Measurements from ENCODE around the gene PTGR2. TPM values are rescaled to one million over a fixed set of nuclear protein-coding genes. Genes with fewer than 3 reads are reported as not detected.

The PTGR2 gene
- total RNA-seq (2022) (14.2 and 16.5 TPM in 2 replicates), Bru-seq, nascent RNA (percentile 79 among the genes with signal in this experiment), BruChase-seq, experiment 1, labeled RNA remaining after a 2-hour chase (percentile 90 among the genes with signal in this experiment), BruChase-seq, experiment 2, labeled RNA remaining after a 6-hour chase (percentile 93 among the genes with signal in this experiment)
- long read RNA-seq, transcript PTGR2-205 (10 exons, 3,851 nt): major isoform, 9 of 29 reads
- long read RNA-seq, transcript PTGR2-201 (10 exons, 2,559 nt): minor isoform, 5 of 29 reads
- long read RNA-seq, partial matches to known transcripts: 1 of 29 reads
- long read RNA-seq, other reads (novel, unspliced or antisense): 12 of 29 reads

- intact Hi-C loops (cut with micrococcal nuclease; ENCODE audit: unreplicated experiment): loop anchor here (1.0 to 2.0 kb wide), 3 partner anchors 13 to 55 kb away; partner anchors contain the start of gene ZNF410
- POLR2A ChIA-PET: interaction anchor here (0.7 to 2.5 kb wide), 12 partner anchors 10 to 221 kb away, joined by 3 to 26 read pairs (median 8); partner anchors contain the start of genes COQ6, FAM161B and ZNF410
- Mint-ChIP-seq H3K27ac (ENCODE audit: unreplicated experiment) (peak within 1 kb of the TSS; percentile 99), H3K36me3 (ENCODE audit: insufficient read depth, unreplicated experiment) (peaks cover 30% of the 10 kb centered on the region), H3K4me1 (ENCODE audit: low read depth, unreplicated experiment) (no peaks in the 10 kb centered on the region), H3K27me3 (ENCODE audit: insufficient read depth, unreplicated experiment) (no peaks in the 10 kb centered on the region), H3K4me3 (ENCODE audit: unreplicated experiment) (peak within 1 kb of the TSS; percentile 94), H3K9me3 (ENCODE audit: unreplicated experiment) (no peaks in the 10 kb centered on the region)
- BruUV-seq (replicated peaks): TSS peak; percentile 86
- CTCF ChIA-PET: interaction anchor here (0.7 to 2.5 kb wide), 9 partner anchors 9 to 123 kb away, joined by 3 to 12 read pairs (median 4); no protein-coding TSS in a partner anchor
- peak in 1 of 2 experiments; percentile 14 for TF ChIP-seq CTCF (IDR thresholded peaks at IDR 0.05; ENCODE audit: insufficient read depth in 1 of 2, low read depth in 1 of 2, low read length in 1 of 2, severe bottlenecking in 1 of 2, unreplicated experiment in 1 of 2)
- no peaks in the 10 kb centered on the region for H3K27me3 ChIP-seq (replicated peaks; ENCODE audit: control insufficient read depth, insufficient read depth, low read length)
- peaks cover 18% of the 10 kb centered on the region for H3K4me1 ChIP-seq
- DNase-seq: peak; percentile 99
- H3K36me3 ChIP-seq (ENCODE audit: control insufficient read depth, insufficient read depth, low read length): no peaks in the 10 kb centered on the region
- no peaks in the 10 kb centered on the region for H3K9me3 ChIP-seq
- H3K4me3 ChIP-seq (ENCODE audit: low read depth, low read length): peak within 1 kb of the TSS; percentile 56
Observed at GRCh38 chr14:73851567-73852382, at the start of gene PTGR2. PTGR2 (plus strand) TSS chr14:73851831; CDS start chr14:73858863, 7,032 bp downstream.

- no peaks in the 10 kb centered on the region for H3K9me3 ChIP-seq
- ChIA-PET POLR2A (interaction anchor here (0.7 to 1.9 kb wide), 4 partner anchors 17 to 44 kb away, joined by 3 to 7 read pairs (median 4); a partner anchor contains a TSS), CTCF (interaction anchor here (0.6 to 1.6 kb wide), 7 partner anchors 17 to 74 kb away, joined by 3 to 10 read pairs (median 5); a partner anchor contains a TSS)
- H3K27me3 Mint-ChIP-seq (ENCODE audit: insufficient read depth, unreplicated experiment): no peaks in the 10 kb centered on the region
- H3K36me3 ChIP-seq (ENCODE audit: control insufficient read depth, insufficient read depth, low read length): no peaks in the 10 kb centered on the region
- peak overlapping the region; percentile 68 for H3K27ac Mint-ChIP-seq (ENCODE audit: unreplicated experiment)
- BruUV-seq (replicated peaks): no TSS peak
- H3K27me3 ChIP-seq (replicated peaks; ENCODE audit: control insufficient read depth, insufficient read depth, low read length): no peaks in the 10 kb centered on the region
- H3K36me3 Mint-ChIP-seq (ENCODE audit: insufficient read depth, unreplicated experiment): no peaks in the 10 kb centered on the region
- no peaks in the 10 kb centered on the region for H3K9me3 Mint-ChIP-seq (ENCODE audit: unreplicated experiment)
- intact Hi-C loops (cut with micrococcal nuclease; ENCODE audit: unreplicated experiment): loop anchor here (2.0 kb wide), 2 partner anchors 16 to 32 kb away; no protein-coding TSS in a partner anchor
- TF ChIP-seq CTCF (IDR thresholded peaks at IDR 0.05; ENCODE audit: insufficient read depth in 1 of 2, low read depth in 1 of 2, low read length in 1 of 2, severe bottlenecking in 1 of 2, unreplicated experiment in 1 of 2): no peak
- H3K4me3 ChIP-seq (ENCODE audit: low read depth, low read length): no peak overlapping the region
- H3K4me1 ChIP-seq: peaks cover 36% of the 10 kb centered on the region
- peak; percentile 64 to 79 for DNase-seq
- H3K4me3 Mint-ChIP-seq (ENCODE audit: unreplicated experiment): no peak overlapping the region
- peaks cover 14% of the 10 kb centered on the region for H3K4me1 Mint-ChIP-seq (ENCODE audit: low read depth, unreplicated experiment)
Observed at GRCh38 chr14:73802431-73803188, 49.0 kb upstream of the PTGR2 start.

Measured in Caco-2 (cell line).